A673 (cell line): Measurements from ENCODE around the gene ADAMTSL1. TPM values are rescaled to one million over a fixed set of nuclear protein-coding genes. Genes with fewer than 3 reads are reported as not detected.

Experiments used
- BruUV-seq: library from RNA; stranded (reverse); fragments of 400-500 nt; replicated peaks from 2 replicates; lab custom pipeline; 2021; lab: Mats Ljungman, UMichigan
- CTCF ChIA-PET: fragments of 300-600 bp; sonication (Branson Sonifier 250); formaldehyde crosslinking; loops from one replicate; lab custom pipeline; 2022; ENCODE audit warnings: antibody characterized with exemption; lab: Charles Lee
- POLR2A ChIA-PET: fragments of 300-600 bp; sonication (Branson Sonifier 250); formaldehyde crosslinking; loops from one replicate; lab custom pipeline; 2022; ENCODE audit warnings: antibody characterized with exemption; ENCODE audit not compliant: low non-redundant PET; lab: Charles Lee
- DNase-seq: peaks from one replicate; pipeline ENCODE4 v3.0.0-alpha.2; 2015; ENCODE audit warnings: low spot score
- H3K27ac ChIP-seq: fragments of 200-600 bp; sonication (generic); 2 replicates; pipeline ENCODE4 v1.5.1; 2016; ENCODE audit warnings: mixed run types, low read depth, mild to moderate bottlenecking, mixed read lengths, antibody characterized with exemption, low read length; ENCODE audit not compliant: poor library complexity, severe bottlenecking
- H3K27me3 ChIP-seq: fragments of 200-600 bp; sonication (generic); replicated peaks from 2 replicates; pipeline ENCODE4 v1.6.1; 2017; ENCODE audit warnings: mixed run types, low read depth, mild to moderate bottlenecking, mixed read lengths, antibody characterized with exemption, low read length; ENCODE audit not compliant: insufficient read depth, poor library complexity
- H3K36me3 ChIP-seq: fragments of 200-600 bp; sonication (generic); 2 replicates; pipeline ENCODE4 v1.6.1; 2016; ENCODE audit warnings: mixed run types, mild to moderate bottlenecking, mixed read lengths, antibody characterized with exemption, low read length; ENCODE audit not compliant: insufficient read depth, poor library complexity, severe bottlenecking
- H3K4me1 ChIP-seq: fragments of 200-600 bp; sonication (generic); 2 replicates; pipeline ENCODE4 v1.6.1; 2017; ENCODE audit warnings: mixed run types, mild to moderate bottlenecking, mixed read lengths, antibody characterized with exemption, low read length; ENCODE audit not compliant: insufficient read depth, poor library complexity, severe bottlenecking
- H3K4me3 ChIP-seq: fragments of 200-600 bp; sonication (generic); 2 replicates; pipeline ENCODE4 v1.5.1; 2016; ENCODE audit warnings: low read depth, mixed run types, mild to moderate bottlenecking, mixed read lengths, low read length; ENCODE audit not compliant: poor library complexity, severe bottlenecking
- H3K9me3 ChIP-seq: fragments of 200-600 bp; sonication (generic); 2 replicates; pipeline ENCODE4 v1.6.1; 2016; ENCODE audit warnings: mixed run types, low read depth, mild to moderate bottlenecking, mixed read lengths, antibody characterized with exemption, low read length; ENCODE audit not compliant: poor library complexity, severe bottlenecking
- CTCF ChIP-seq: fragments of 300-800, 200-600 bp; sonication (generic); conservative IDR thresholded peaks from 2 replicates; pipeline ENCODE4 v1.5.1; 2017; ENCODE audit warnings: low read depth, mild to moderate bottlenecking, antibody characterized with exemption, low read length, moderate library complexity, mixed read lengths
- EZH2 ChIP-seq: fragments of 200-600 bp; sonication (generic); IDR thresholded peaks from 2 replicates; pipeline ENCODE4 v1.6.1; 2017; ENCODE audit warnings: borderline replicate concordance, low read depth, mild to moderate bottlenecking, mixed read lengths, antibody characterized with exemption, low read length; ENCODE audit not compliant: poor library complexity, severe bottlenecking
- intact Hi-C: fragments of 100-400 bp; cut with micrococcal nuclease; formaldehyde crosslinking; loops from one replicate; pipeline ENCODE4 v1.10.0; 2022; ENCODE audit not compliant: unreplicated experiment
- total RNA-seq: library from RNA; stranded (reverse); gene quantifications from 2 replicates; pipeline ENCODE4 v1.2.3, GENCODE V29; 2021

The ADAMTSL1 gene
- total RNA-seq, 1 experiment from 2014 or later: not detected

GRCh38 chr9:18800579-18800978 is 326.6 kb downstream of the ADAMTSL1 start:
- Histone ChIP-seq H3K27me3 (no peaks in the 10 kb centered on the region), H3K4me3 (no peak overlapping the region), H3K9me3 (no peaks in the 10 kb centered on the region), H3K4me1 (no peaks in the 10 kb centered on the region), H3K27ac (no peak overlapping the region), H3K36me3 (no peaks in the 10 kb centered on the region)
- no TSS peak for BruUV-seq
- DNase-seq: no peak
- CTCF ChIA-PET: no interaction called here
- TF ChIP-seq EZH2 (no peak), CTCF (no peak)
- intact Hi-C loops: no loop called here
- POLR2A ChIA-PET: no interaction called here

GRCh38 chr9:18805386-18805785 is 331.4 kb downstream of the ADAMTSL1 start:
- no peaks in the 10 kb centered on the region for H3K36me3 ChIP-seq
- BruUV-seq: no TSS peak

GRCh38 chr9:18806232-18807080 is 332.5 kb downstream of the ADAMTSL1 start:
- no TSS peak for BruUV-seq
- TF ChIP-seq CTCF (no peak), EZH2 (no peak)
- POLR2A ChIA-PET: no interaction called here
- H3K4me3 ChIP-seq: no peak overlapping the region
- no peak for DNase-seq
- H3K27me3 ChIP-seq: no peaks in the 10 kb centered on the region
- H3K4me1 ChIP-seq: no peaks in the 10 kb centered on the region
- intact Hi-C loops: no loop called here
- CTCF ChIA-PET: no interaction called here
- no peak overlapping the region for H3K27ac ChIP-seq
- no peaks in the 10 kb centered on the region for H3K9me3 ChIP-seq
- no peaks in the 10 kb centered on the region for H3K36me3 ChIP-seq

More at GRCh38 chr9:18805386-18805785, 331.4 kb downstream of the ADAMTSL1 start:
- Histone ChIP-seq H3K27me3 (no peaks in the 10 kb centered on the region), H3K27ac (no peak overlapping the region), H3K4me3 (no peak overlapping the region), H3K4me1 (no peaks in the 10 kb centered on the region), H3K9me3 (no peaks in the 10 kb centered on the region)
- DNase-seq: no peak
- CTCF ChIA-PET: no interaction called here
- POLR2A ChIA-PET: no interaction called here
- TF ChIP-seq EZH2: no peak
- no peak for TF ChIP-seq CTCF
- intact Hi-C loops: no loop called here
